ENCODE results near the gene GPC6. TPM values are rescaled to one million over a fixed set of nuclear protein-coding genes. Genes with fewer than 3 reads are reported as not detected.
A peak's percentile ranks its signal among the peaks of the same experiment; 100 is the strongest.

Gene GPC6
- total RNA-seq, 1 donor: 77.8 TPM

- no peaks in the 10 kb centered on the region for H4K20me1 ChIP-seq (ENCODE audit: insufficient read depth, low read length)
- no peaks in the 10 kb centered on the region for H3K79me2 ChIP-seq (ENCODE audit: insufficient read depth, low read length)
- no peak overlapping the region for H3K4me2 ChIP-seq (ENCODE audit: insufficient read depth, low read length)
- no peaks in the 10 kb centered on the region for H3K27me3 ChIP-seq (ENCODE audit: insufficient read depth, low read length)
- no peak for DNase-seq (ENCODE audit: insufficient read length, low spot score, missing footprints)
- H2AFZ ChIP-seq (ENCODE audit: low read length): no peak overlapping the region
- H3K9me3 ChIP-seq (ENCODE audit: low read depth, low read length): no peaks in the 10 kb centered on the region
- TF ChIP-seq CTCF (IDR thresholded peaks at IDR 0.05; ENCODE audit: extremely low read depth, low read depth, low read length): no peak
- H3K36me3 ChIP-seq (ENCODE audit: insufficient read depth, low read length): no peaks in the 10 kb centered on the region
- no peak overlapping the region for H3K4me3 ChIP-seq (ENCODE audit: insufficient read depth, low read length)
- H3K4me1 ChIP-seq (ENCODE audit: insufficient read depth, low read length): no peaks in the 10 kb centered on the region
- H3K27ac ChIP-seq (ENCODE audit: low read depth, low read length): no peak overlapping the region
These were observed 1036.4 kb downstream of the GPC6 start for GRCh38 chr13:94263038-94263437.

DNA sequence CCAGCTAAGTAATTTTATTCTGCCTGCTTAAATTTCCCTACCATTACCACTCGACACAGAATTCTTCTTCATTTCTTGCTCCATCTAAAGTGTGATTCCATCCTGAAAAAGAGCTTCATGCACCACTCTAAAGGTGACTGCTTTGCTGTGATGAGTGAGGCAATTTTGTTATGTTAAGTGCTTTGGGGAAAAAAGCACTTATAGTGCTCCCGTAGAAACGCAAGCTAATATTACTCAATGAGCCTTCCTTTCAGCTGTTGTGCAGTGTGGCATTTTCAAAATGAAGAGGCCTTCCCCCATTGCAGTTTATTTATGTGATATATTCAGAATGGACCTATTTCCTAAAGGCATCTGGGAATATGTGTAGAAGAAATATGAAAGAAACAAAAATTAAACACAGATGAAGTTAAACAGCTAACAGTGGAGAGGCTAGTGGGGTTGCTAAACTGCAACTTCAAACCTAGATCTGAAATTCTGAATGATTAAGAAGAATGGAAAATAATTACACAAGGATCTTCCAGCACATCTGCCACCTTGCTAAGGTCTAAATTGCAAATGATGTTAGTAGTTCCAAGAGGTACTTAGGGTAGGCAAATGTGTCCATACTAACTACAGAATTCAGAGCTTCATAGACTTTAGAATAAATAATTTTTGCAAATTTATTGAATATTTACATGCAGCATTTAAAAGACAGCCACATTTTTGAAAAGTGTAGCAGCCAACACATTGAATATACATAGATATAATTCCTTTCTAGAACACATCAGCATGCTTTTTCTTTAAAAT, 1041.2 kb downstream of the GPC6 start:
- no peaks in the 10 kb centered on the region for H4K20me1 ChIP-seq (ENCODE audit: insufficient read depth, low read length)
- no peaks in the 10 kb centered on the region for H3K36me3 ChIP-seq (ENCODE audit: insufficient read depth, low read length)
- TF ChIP-seq CTCF (IDR thresholded peaks at IDR 0.05; ENCODE audit: extremely low read depth, low read depth, low read length): no peak
- H3K4me3 ChIP-seq (ENCODE audit: insufficient read depth, low read length): no peak overlapping the region
- no peak overlapping the region for H3K4me2 ChIP-seq (ENCODE audit: insufficient read depth, low read length)
- peak overlapping the region; percentile 14 for H2AFZ ChIP-seq (ENCODE audit: low read length)
- no peaks in the 10 kb centered on the region for H3K79me2 ChIP-seq (ENCODE audit: insufficient read depth, low read length)
- peaks cover 3% of the 10 kb centered on the region for H3K4me1 ChIP-seq (ENCODE audit: insufficient read depth, low read length)
- DNase-seq (ENCODE audit: insufficient read length, low spot score, missing footprints): no peak
- no peaks in the 10 kb centered on the region for H3K9me3 ChIP-seq (ENCODE audit: low read depth, low read length)
- no peak overlapping the region for H3K27ac ChIP-seq (ENCODE audit: low read depth, low read length)
- no peaks in the 10 kb centered on the region for H3K27me3 ChIP-seq (ENCODE audit: insufficient read depth, low read length)

DNA sequence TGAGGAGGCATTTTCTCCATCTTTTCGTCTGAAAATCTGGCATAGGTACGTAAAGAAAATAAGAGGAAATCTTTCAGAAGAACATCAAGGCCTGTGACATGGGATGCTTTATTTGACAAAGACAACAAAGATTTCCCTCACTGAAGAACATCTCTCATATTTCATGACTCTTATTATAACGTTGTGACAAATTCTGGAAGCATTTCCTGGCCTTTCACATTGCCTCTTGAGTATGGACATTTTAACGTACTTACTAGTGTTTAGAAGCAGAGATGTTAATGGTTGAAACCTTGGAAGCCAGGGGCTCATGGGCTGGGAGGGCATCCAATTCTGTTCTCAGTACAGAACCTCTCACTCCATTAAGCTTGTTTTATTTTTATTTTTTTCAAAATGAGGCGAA, 1042.1 kb downstream of the GPC6 start:
- DNase-seq (ENCODE audit: insufficient read length, low spot score, missing footprints): peak; percentile 84
- Histone ChIP-seq H3K79me2 (ENCODE audit: insufficient read depth, low read length) (no peaks in the 10 kb centered on the region), H3K27me3 (ENCODE audit: insufficient read depth, low read length) (no peaks in the 10 kb centered on the region), H4K20me1 (ENCODE audit: insufficient read depth, low read length) (no peaks in the 10 kb centered on the region), H3K4me1 (ENCODE audit: insufficient read depth, low read length) (peaks cover 3% of the 10 kb centered on the region), H3K9me3 (ENCODE audit: low read depth, low read length) (no peaks in the 10 kb centered on the region), H3K4me3 (ENCODE audit: insufficient read depth, low read length) (no peak overlapping the region), H3K36me3 (ENCODE audit: insufficient read depth, low read length) (no peaks in the 10 kb centered on the region), H2AFZ (ENCODE audit: low read length) (no peak overlapping the region), H3K4me2 (ENCODE audit: insufficient read depth, low read length) (no peak overlapping the region), H3K27ac (ENCODE audit: low read depth, low read length) (no peak overlapping the region)
- no peak for TF ChIP-seq CTCF (IDR thresholded peaks at IDR 0.05; ENCODE audit: extremely low read depth, low read depth, low read length)

GRCh38 chr13:94269557-94269956, 1043.0 kb downstream of the GPC6 start:
- H3K79me2 ChIP-seq (ENCODE audit: insufficient read depth, low read length): no peaks in the 10 kb centered on the region
- DNase-seq (ENCODE audit: insufficient read length, low spot score, missing footprints): no peak
- no peaks in the 10 kb centered on the region for H3K9me3 ChIP-seq (ENCODE audit: low read depth, low read length)
- no peaks in the 10 kb centered on the region for H3K27me3 ChIP-seq (ENCODE audit: insufficient read depth, low read length)
- H3K36me3 ChIP-seq (ENCODE audit: insufficient read depth, low read length): no peaks in the 10 kb centered on the region
- H3K4me2 ChIP-seq (ENCODE audit: insufficient read depth, low read length): no peak overlapping the region
- H4K20me1 ChIP-seq (ENCODE audit: insufficient read depth, low read length): no peaks in the 10 kb centered on the region
- H3K4me3 ChIP-seq (ENCODE audit: insufficient read depth, low read length): no peak overlapping the region
- no peak overlapping the region for H3K27ac ChIP-seq (ENCODE audit: low read depth, low read length)
- no peak overlapping the region for H2AFZ ChIP-seq (ENCODE audit: low read length)
- H3K4me1 ChIP-seq (ENCODE audit: insufficient read depth, low read length): peaks cover 3% of the 10 kb centered on the region
- TF ChIP-seq CTCF (IDR thresholded peaks at IDR 0.05; ENCODE audit: extremely low read depth, low read depth, low read length): no peak

Measured in osteoblast (primary cell).